CD4-positive, alpha-beta T cell (primary cell): ENCODE measurements around the gene MRPS23. TPM values are rescaled to one million over a fixed set of nuclear protein-coding genes. Genes with fewer than 3 reads are reported as not detected.

Source experiments
- ATAC-seq: fragments of 200-7000 bp; cut with Tn5 transposase; one replicate; pipeline ENCODE4 v1.10.0; 2022; ENCODE audit warnings: mild to moderate bottlenecking; ENCODE audit not compliant: poor library complexity
- CTCF ChIA-PET: fragments of 350-600 bp; sonication (Branson Sonifier 250); formaldehyde crosslinking; loops from one replicate; lab custom pipeline; 2021; ENCODE audit warnings: antibody characterized with exemption, inconsistent platforms; lab: Charles Lee
- POLR2A ChIA-PET: fragments of 350-600 bp; sonication (Branson Sonifier 250); formaldehyde crosslinking; loops from one replicate; lab custom pipeline; 2021; ENCODE audit warnings: antibody characterized with exemption, inconsistent platforms; lab: Charles Lee
- DNase-seq, 14 experiments: peaks; one replicate each; pipeline ENCODE4 v3.0.0-alpha.2; 2013 to 2020; ENCODE audit warnings: mixed read lengths in 2 of 14
- H3K27ac ChIP-seq, 2 donors: one replicate each; pipeline versions ENCODE4 v1.5.1 to v1.7.0; 2013; ENCODE audit warnings: low read length in 2 of 2, low read depth in 1 of 2, mild to moderate bottlenecking in 1 of 2
- H3K27me3 ChIP-seq, 2 experiments: 1 replicate in 1 of 2; 2 replicates in 1 of 2; pipeline versions ENCODE4 v1.6.1 to v1.7.0; 2013; ENCODE audit warnings: low read length in 2 of 2, control low read depth in 1 of 2, mild to moderate bottlenecking in 1 of 2, moderate library complexity in 1 of 2; ENCODE audit not compliant: insufficient read depth in 2 of 2, control insufficient read depth in 1 of 2
- H3K36me3 ChIP-seq: one replicate; pipeline ENCODE4 v1.6.1; 2013; ENCODE audit warnings: low read length, control low read depth; ENCODE audit not compliant: insufficient read depth
- H3K4me1 ChIP-seq: one replicate; pipeline ENCODE4 v1.6.1; 2013; ENCODE audit warnings: low read length, control low read depth; ENCODE audit not compliant: insufficient read depth
- H3K4me3 ChIP-seq: one replicate; pipeline ENCODE4 v1.5.1; 2013; ENCODE audit warnings: mild to moderate bottlenecking, low read length, moderate library complexity
- H3K9me3 ChIP-seq, 2 experiments: 1 replicate in 1 of 2; 2 replicates in 1 of 2; pipeline versions ENCODE4 v1.6.1 to v1.7.0; 2013; ENCODE audit warnings: low read length in 2 of 2, mild to moderate bottlenecking in 2 of 2, control low read depth in 1 of 2, moderate library complexity in 1 of 2; ENCODE audit not compliant: control insufficient read depth in 1 of 2, insufficient read depth in 1 of 2
- H3K27ac Mint-ChIP-seq: one replicate; pipeline ENCODE4 v1.8.0; 2020; ENCODE audit warnings: mixed read lengths
- H3K27me3 Mint-ChIP-seq: one replicate; pipeline ENCODE4 v1.8.0; 2021; ENCODE audit warnings: mixed read lengths
- H3K36me3 Mint-ChIP-seq: one replicate; pipeline ENCODE4 v1.8.0; 2021; ENCODE audit warnings: low read depth, mixed read lengths
- H3K4me1 Mint-ChIP-seq: one replicate; pipeline ENCODE4 v1.8.0; 2021; ENCODE audit warnings: low read depth, mixed read lengths
- H3K4me3 Mint-ChIP-seq: one replicate; pipeline ENCODE4 v1.8.0; 2020; ENCODE audit warnings: mild to moderate bottlenecking, mixed read lengths
- H3K9me3 Mint-ChIP-seq: one replicate; pipeline ENCODE4 v1.8.0; 2020; ENCODE audit warnings: mixed read lengths
- CTCF ChIP-seq: fragments of 200-600 bp; IDR thresholded peaks from one replicate; pipeline ENCODE4 v1.8.0; 2022; ENCODE audit warnings: antibody characterized with exemption, mild to moderate bottlenecking
- intact Hi-C, 2 experiments: fragments of 100-400 bp; cut with DNase I in 1 of 2; cut with micrococcal nuclease in 1 of 2; formaldehyde crosslinking; loops; one replicate each; pipeline versions ENCODE4 v1.15.1 to v1.9.0; 2023 to 2025; cut with DNase I, micrococcal nuclease
- total RNA-seq, 174 experiments: library from RNA in 2 of 174; stranded (reverse) in 2 of 174; gene quantifications; one replicate each; pipeline ENCODE4 v1.2.3 and lab custom pipeline; 2021 to 2026

Gene MRPS23
- total RNA-seq, 2 experiments from 2014 or later = 14.6 to 14.7 TPM

DNA sequence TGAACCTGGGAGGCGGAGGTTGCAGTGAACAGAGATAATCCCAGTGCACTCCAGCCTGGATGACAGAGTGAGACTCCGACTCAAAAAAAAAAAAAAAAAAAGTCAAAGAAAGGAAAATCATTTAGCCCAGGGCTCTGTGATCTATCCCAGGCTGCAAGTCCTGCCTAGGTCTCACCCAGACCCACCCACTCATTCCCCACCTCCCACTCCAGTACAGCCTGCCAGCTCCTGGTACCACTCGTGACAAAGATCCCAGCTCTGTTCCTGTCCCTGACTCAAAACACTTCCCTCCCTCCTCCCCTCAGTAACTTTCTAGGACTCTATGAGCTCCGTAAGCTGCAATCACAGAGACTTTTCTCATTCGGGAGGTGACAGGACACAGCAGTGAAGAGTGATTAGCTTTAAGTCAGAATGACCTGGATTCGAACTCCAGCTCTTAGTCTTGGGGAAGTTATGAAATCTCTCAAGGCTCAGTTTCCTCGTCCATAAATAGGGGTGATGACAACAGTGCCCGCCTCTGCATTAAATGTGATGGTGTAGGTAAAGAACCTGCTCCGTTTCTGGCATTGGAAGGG lies 28.0 kb upstream of the MRPS23 start:
- ChIA-PET CTCF (no interaction called here), POLR2A (interaction anchor here (1.1 kb wide), 1 partner anchor 28 kb away, joined by 4 read pairs; the partner anchor contains the start of gene MRPS23)
- Histone ChIP-seq H3K9me3 (no peaks in the 10 kb centered on the region), H3K36me3 (no peaks in the 10 kb centered on the region), H3K4me3 (no peak overlapping the region), H3K27ac (no peak overlapping the region), H3K27me3 (peaks cover 4 to 14% of the 10 kb centered on the region in 2 experiments), H3K4me1 (peaks cover 27% of the 10 kb centered on the region)
- H3K4me1 Mint-ChIP-seq = peaks cover 21% of the 10 kb centered on the region
- H3K27me3 Mint-ChIP-seq = peaks cover 25% of the 10 kb centered on the region
- intact Hi-C loops = no loop called here
- no peak for ATAC-seq
- TF ChIP-seq CTCF = no peak
- no peak for DNase-seq
- no peaks in the 10 kb centered on the region for H3K9me3 Mint-ChIP-seq
- H3K36me3 Mint-ChIP-seq = no peaks in the 10 kb centered on the region
- no peak overlapping the region for H3K4me3 Mint-ChIP-seq
- no peak overlapping the region for H3K27ac Mint-ChIP-seq

- intact Hi-C loops = no loop called here
- ATAC-seq (no peak), DNase-seq (no peak)
- H3K27ac ChIP-seq = no peak overlapping the region
- H3K4me3 ChIP-seq = no peak overlapping the region
- ChIA-PET POLR2A (no interaction called here), CTCF (no interaction called here)
- Mint-ChIP-seq H3K27ac (no peak overlapping the region), H3K4me3 (no peak overlapping the region), H3K4me1 (peaks cover 21% of the 10 kb centered on the region), H3K9me3 (no peaks in the 10 kb centered on the region), H3K36me3 (no peaks in the 10 kb centered on the region), H3K27me3 (peaks cover 28% of the 10 kb centered on the region)
- peaks cover 27% of the 10 kb centered on the region for H3K4me1 ChIP-seq
- H3K9me3 ChIP-seq = no peaks in the 10 kb centered on the region
- no peak for TF ChIP-seq CTCF
- H3K36me3 ChIP-seq = no peaks in the 10 kb centered on the region
- peaks cover 4 to 18% of the 10 kb centered on the region in 2 experiments for H3K27me3 ChIP-seq
Observed at GRCh38 chr17:57876866-57877237, 27.0 kb upstream of the MRPS23 start.

GRCh38 chr17:57876023-57876865 lies 26.4 kb upstream of the MRPS23 start:
- Histone ChIP-seq H3K27ac (no peak overlapping the region), H3K4me3 (no peak overlapping the region), H3K9me3 (no peaks in the 10 kb centered on the region), H3K27me3 (peaks cover 4 to 18% of the 10 kb centered on the region in 2 experiments), H3K4me1 (peaks cover 27% of the 10 kb centered on the region), H3K36me3 (no peaks in the 10 kb centered on the region)
- ATAC-seq = no peak
- TF ChIP-seq CTCF = no peak
- H3K36me3 Mint-ChIP-seq = no peaks in the 10 kb centered on the region
- peaks cover 28% of the 10 kb centered on the region for H3K27me3 Mint-ChIP-seq
- POLR2A ChIA-PET = no interaction called here
- no peak for DNase-seq
- no peak overlapping the region for H3K27ac Mint-ChIP-seq
- intact Hi-C loops = no loop called here
- CTCF ChIA-PET = no interaction called here
- no peaks in the 10 kb centered on the region for H3K9me3 Mint-ChIP-seq
- H3K4me1 Mint-ChIP-seq = peaks cover 21% of the 10 kb centered on the region
- no peak overlapping the region for H3K4me3 Mint-ChIP-seq
